ENCODE measurements around the gene PITPNM2. TPM values are rescaled to one million over a fixed set of nuclear protein-coding genes. Genes with fewer than 3 reads are reported as not detected.

The PITPNM2 gene
- total and polyA plus RNA-seq, 12 donors: 5.6 to 32.7 (median 18.4) TPM

- TF ChIP-seq CTCF (IDR thresholded peaks at IDR 0.05): no peak
These were observed 13.9 kb upstream of the PITPNM2 start for GRCh38 chr12:123164710-123165261.

GRCh38 chr12:123164222-123164621, 13.3 kb upstream of the PITPNM2 start:
- intact Hi-C loops (cut with DNase I): no loop called here
- Histone ChIP-seq H3K27ac (no peak overlapping the region), H3K4me1 (peaks cover 0 to 4% (median 0%) of the 10 kb centered on the region in 9 donors), H3K4me3 (no peak overlapping the region), H3K36me3 (peaks cover 0 to 83% (median 13%) of the 10 kb centered on the region in 9 donors), H3K9me3 (no peaks in the 10 kb centered on the region), H3K27me3 (no peaks in the 10 kb centered on the region)
- ATAC-seq (no peak), DNase-seq (no peak)
- 76 to 87% methylated on average over 3 of the region's 3 CpGs for WGBS, 2 donors
- TF ChIP-seq CTCF (IDR thresholded peaks at IDR 0.05): no peak

More at GRCh38 chr12:123164710-123165261, 13.9 kb upstream of the PITPNM2 start:
- Histone ChIP-seq H3K9me3 (no peaks in the 10 kb centered on the region), H3K4me1 (peaks cover 0 to 4% (median 0%) of the 10 kb centered on the region in 9 donors), H3K27ac (no peak overlapping the region), H3K36me3 (peaks cover 0 to 78% (median 13%) of the 10 kb centered on the region in 9 donors), H3K27me3 (no peaks in the 10 kb centered on the region), H3K4me3 (no peak overlapping the region)
- no peak for ATAC-seq
- intact Hi-C loops (cut with DNase I): no loop called here
- DNase-seq: no peak
- WGBS, 2 donors: 93 to 98% methylated on average over 9 of the region's 9 CpGs

- no peaks in the 10 kb centered on the region for H3K9me3 ChIP-seq
- H3K4me1 ChIP-seq: peaks cover 0 to 4% (median 0%) of the 10 kb centered on the region in 9 donors
- H3K27ac ChIP-seq: no peak overlapping the region
- no peak overlapping the region for H3K4me3 ChIP-seq
- ATAC-seq (no peak), DNase-seq (no peak)
- 91 to 92% methylated on average over 3 of the region's 3 CpGs for WGBS, 2 donors
- intact Hi-C loops (cut with DNase I): no loop called here
- H3K27me3 ChIP-seq: no peaks in the 10 kb centered on the region
- TF ChIP-seq CTCF (IDR thresholded peaks at IDR 0.05): no peak
- peaks cover 0 to 91% (median 13%) of the 10 kb centered on the region in 9 donors for H3K36me3 ChIP-seq
These were observed 12.3 kb upstream of the PITPNM2 start for GRCh38 chr12:123163227-123163626.

- intact Hi-C loops (cut with DNase I): no loop called here
- Histone ChIP-seq H3K4me3 (no peak overlapping the region), H3K27ac (no peak overlapping the region), H3K4me1 (peaks cover 0 to 4% (median 0%) of the 10 kb centered on the region in 9 donors), H3K27me3 (no peaks in the 10 kb centered on the region), H3K36me3 (peaks cover 0 to 96% (median 13%) of the 10 kb centered on the region in 9 donors), H3K9me3 (no peaks in the 10 kb centered on the region)
- ATAC-seq (no peak), DNase-seq (no peak)
- 63 to 69% methylated on average over 11 of the region's 11 CpGs for WGBS, 2 donors
- TF ChIP-seq CTCF (IDR thresholded peaks at IDR 0.05): no peak
These were observed 10.1 kb upstream of the PITPNM2 start for GRCh38 chr12:123160801-123161487.
